GM12892 (cell line): Measurements from ENCODE around the gene LCN1.

Source experiments
- POLR2A ChIP-seq: IDR thresholded peaks from 2 replicates; pipeline ENCODE4 v1.6.1; 2011; ENCODE audit warnings: low read depth, low read length, control low read depth
- POLR2AphosphoS5 ChIP-seq: IDR thresholded peaks from 2 replicates; pipeline ENCODE4 v1.6.1; 2011; ENCODE audit warnings: low read depth, low read length, control low read depth

DNA sequence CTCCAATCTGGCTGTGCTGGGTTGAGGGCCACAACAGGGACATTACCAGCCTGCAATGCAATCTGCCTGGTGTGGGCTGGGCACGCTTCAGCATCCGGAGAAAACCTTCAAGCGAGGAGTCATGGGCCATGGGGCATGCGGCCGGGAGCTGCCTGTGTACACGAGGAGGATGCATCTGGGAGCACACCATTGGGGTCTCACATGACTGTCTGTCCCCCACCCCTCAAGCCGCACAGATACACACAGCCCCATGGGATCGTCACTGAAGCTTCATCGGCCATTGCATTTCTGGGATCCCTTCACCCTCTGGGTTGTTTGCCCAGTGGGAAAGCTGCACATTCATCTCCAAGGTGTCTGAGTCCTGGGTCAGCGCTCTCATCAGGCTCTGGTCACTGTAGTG lies 9.9 kb downstream of the LCN1 start:
- TF ChIP-seq POLR2A (no peak), POLR2AphosphoS5 (no peak)
